ENCODE measurements around the gene TTC38. TPM values are rescaled to one million over a fixed set of nuclear protein-coding genes. Genes with fewer than 3 reads are reported as not detected.

Gene TTC38
- total and polyA plus RNA-seq, 3 donors from 2014 or later = 15.7 to 44.2 (median 36.4) TPM

GRCh38 chr22:46224898-46225290 is 42.9 kb upstream of the TTC38 start:
- H3K4me3 ChIP-seq = no peak overlapping the region
- no peak for DNase-seq
- no peaks in the 10 kb centered on the region for H3K36me3 ChIP-seq (ENCODE audit: low read depth, missing control alignments)
- intact Hi-C loops (cut with DNase I; ENCODE audit: low total_unique reads) = no loop called here
- H3K4me1 ChIP-seq = no peaks in the 10 kb centered on the region
- H3K9me3 ChIP-seq = no peaks in the 10 kb centered on the region
- H3K27ac ChIP-seq = no peak overlapping the region
- no peak for TF ChIP-seq POLR2A (IDR thresholded peaks at IDR 0.05)
- TF ChIP-seq, protein P1, sequence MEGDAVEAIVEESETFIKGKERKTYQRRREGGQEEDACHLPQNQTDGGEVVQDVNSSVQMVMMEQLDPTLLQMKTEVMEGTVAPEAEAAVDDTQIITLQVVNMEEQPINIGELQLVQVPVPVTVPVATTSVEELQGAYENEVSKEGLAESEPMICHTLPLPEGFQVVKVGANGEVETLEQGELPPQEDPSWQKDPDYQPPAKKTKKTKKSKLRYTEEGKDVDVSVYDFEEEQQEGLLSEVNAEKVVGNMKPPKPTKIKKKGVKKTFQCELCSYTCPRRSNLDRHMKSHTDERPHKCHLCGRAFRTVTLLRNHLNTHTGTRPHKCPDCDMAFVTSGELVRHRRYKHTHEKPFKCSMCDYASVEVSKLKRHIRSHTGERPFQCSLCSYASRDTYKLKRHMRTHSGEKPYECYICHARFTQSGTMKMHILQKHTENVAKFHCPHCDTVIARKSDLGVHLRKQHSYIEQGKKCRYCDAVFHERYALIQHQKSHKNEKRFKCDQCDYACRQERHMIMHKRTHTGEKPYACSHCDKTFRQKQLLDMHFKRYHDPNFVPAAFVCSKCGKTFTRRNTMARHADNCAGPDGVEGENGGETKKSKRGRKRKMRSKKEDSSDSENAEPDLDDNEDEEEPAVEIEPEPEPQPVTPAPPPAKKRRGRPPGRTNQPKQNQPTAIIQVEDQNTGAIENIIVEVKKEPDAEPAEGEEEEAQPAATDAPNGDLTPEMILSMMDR (IDR thresholded peaks at IDR 0.05) = no peak
- WGBS, 2 donors = 75 to 76% methylated on average over 10 of the region's 10 CpGs
- no peaks in the 10 kb centered on the region for H3K27me3 ChIP-seq

- Histone ChIP-seq H3K27me3 (no peaks in the 10 kb centered on the region), H3K36me3 (ENCODE audit: low read depth, missing control alignments) (no peaks in the 10 kb centered on the region), H3K4me1 (no peaks in the 10 kb centered on the region), H3K4me3 (no peak overlapping the region), H3K9me3 (no peaks in the 10 kb centered on the region), H3K27ac (no peak overlapping the region)
- TF ChIP-seq, protein P1 (IDR thresholded peaks at IDR 0.05) = no peak
- no peak for TF ChIP-seq POLR2A (IDR thresholded peaks at IDR 0.05)
- no peak for DNase-seq
- intact Hi-C loops (cut with DNase I; ENCODE audit: low total_unique reads) = no loop called here
- 81 to 82% methylated on average over 7 of the region's 7 CpGs for WGBS, 2 donors
Measured at GRCh38 chr22:46225631-46226030, 42.2 kb upstream of the TTC38 start.

- no peak overlapping the region for H3K4me3 ChIP-seq
- H3K27me3 ChIP-seq = no peaks in the 10 kb centered on the region
- TF ChIP-seq POLR2A (IDR thresholded peaks at IDR 0.05) = no peak
- TF ChIP-seq, protein P1 (IDR thresholded peaks at IDR 0.05) = no peak
- 89 to 94% methylated on average over 7 of the region's 7 CpGs for WGBS, 2 donors
- no peaks in the 10 kb centered on the region for H3K9me3 ChIP-seq
- no peak for DNase-seq
- H3K36me3 ChIP-seq (ENCODE audit: low read depth, missing control alignments) = no peaks in the 10 kb centered on the region
- no peak overlapping the region for H3K27ac ChIP-seq
- H3K4me1 ChIP-seq = no peaks in the 10 kb centered on the region
- intact Hi-C loops (cut with DNase I; ENCODE audit: low total_unique reads) = no loop called here
Measured at GRCh38 chr22:46226577-46226976, 41.2 kb upstream of the TTC38 start.

GRCh38 chr22:46229701-46230100 is 38.1 kb upstream of the TTC38 start:
- WGBS, 2 donors = 85% methylated on average over 7 to 8 of the region's 8 CpGs
- DNase-seq = no peak
- TF ChIP-seq, protein P1 (IDR thresholded peaks at IDR 0.05) = no peak
- no peak for TF ChIP-seq POLR2A (IDR thresholded peaks at IDR 0.05)
- Histone ChIP-seq H3K4me3 (no peak overlapping the region), H3K27me3 (no peaks in the 10 kb centered on the region), H3K4me1 (no peaks in the 10 kb centered on the region), H3K27ac (no peak overlapping the region), H3K9me3 (no peaks in the 10 kb centered on the region), H3K36me3 (ENCODE audit: low read depth, missing control alignments) (no peaks in the 10 kb centered on the region)
- intact Hi-C loops (cut with DNase I; ENCODE audit: low total_unique reads) = no loop called here

GRCh38 chr22:46230262-46230901 is 37.4 kb upstream of the TTC38 start:
- H3K4me3 ChIP-seq = no peak overlapping the region
- DNase-seq = no peak
- WGBS, 2 donors = 90 to 95% methylated on average over 13 of the region's 13 CpGs
- H3K36me3 ChIP-seq (ENCODE audit: low read depth, missing control alignments) = no peaks in the 10 kb centered on the region
- H3K4me1 ChIP-seq = no peaks in the 10 kb centered on the region
- no peaks in the 10 kb centered on the region for H3K9me3 ChIP-seq
- intact Hi-C loops (cut with DNase I; ENCODE audit: low total_unique reads) = no loop called here
- TF ChIP-seq, protein P1 (IDR thresholded peaks at IDR 0.05) = no peak
- no peak for TF ChIP-seq POLR2A (IDR thresholded peaks at IDR 0.05)
- H3K27me3 ChIP-seq = no peaks in the 10 kb centered on the region
- H3K27ac ChIP-seq = no peak overlapping the region

Data from testis (tissue), 3 donors.